Liver (tissue), 9 donors: ENCODE measurements around the gene MYOM3. TPM values are rescaled to one million over a fixed set of nuclear protein-coding genes. Genes with fewer than 3 reads are reported as not detected.

Source experiments
- DNase-seq: peaks from one replicate; pipeline ENCODE4 v3.0.0-alpha.2; 2017; ENCODE audit warnings: low spot score
- H3K27ac ChIP-seq, 2 donors: one replicate each; pipeline ENCODE4 v1.7.0; 2013; ENCODE audit warnings: inconsistent platforms in 2 of 2, low read length in 2 of 2, control low read depth in 1 of 2, low read depth in 1 of 2, mild to moderate bottlenecking in 1 of 2
- H3K27me3 ChIP-seq, 4 donors: one replicate each; pipeline versions ENCODE4 v1.6.1 to v1.7.0; 2013; ENCODE audit warnings: low read length in 3 of 4, inconsistent platforms in 1 of 4, mild to moderate bottlenecking in 1 of 4, moderate library complexity in 1 of 4; ENCODE audit not compliant: control insufficient read depth in 4 of 4, insufficient read depth in 4 of 4
- H3K36me3 ChIP-seq, 4 donors: one replicate each; pipeline versions ENCODE4 v1.6.1 to v1.7.0; 2013; ENCODE audit warnings: low read length in 3 of 4, mild to moderate bottlenecking in 3 of 4, low read depth in 1 of 4, moderate library complexity in 1 of 4; ENCODE audit not compliant: control insufficient read depth in 4 of 4, insufficient read depth in 3 of 4
- H3K4me1 ChIP-seq, 4 donors: one replicate each; pipeline versions ENCODE4 v1.6.1 to v1.7.0; 2013; ENCODE audit warnings: low read length in 3 of 4, mild to moderate bottlenecking in 3 of 4, moderate library complexity in 1 of 4; ENCODE audit not compliant: control insufficient read depth in 4 of 4, insufficient read depth in 4 of 4
- H3K4me3 ChIP-seq, 3 donors: one replicate each; pipeline versions ENCODE4 v1.6.1 to v1.7.0; 2013; ENCODE audit warnings: low read length in 3 of 3, control low read depth in 1 of 3, low read depth in 1 of 3, mild to moderate bottlenecking in 1 of 3
- H3K9ac ChIP-seq, 2 donors: one replicate each; pipeline ENCODE4 v1.7.0; 2013; ENCODE audit warnings: low read length in 2 of 2, mild to moderate bottlenecking in 2 of 2, moderate library complexity in 2 of 2, control low read depth in 1 of 2, low read depth in 1 of 2
- H3K9me3 ChIP-seq, 4 donors: one replicate each; pipeline versions ENCODE4 v1.6.1 to v1.7.0; 2013; ENCODE audit warnings: low read length in 3 of 4; ENCODE audit not compliant: control insufficient read depth in 4 of 4
- EGR1 ChIP-seq, 2 donors: IDR thresholded peaks; 2 replicates each; pipeline ENCODE4 v1.6.1; 2016 to 2018; ENCODE audit warnings: antibody characterized with exemption in 2 of 2, low read depth in 2 of 2
- FOXA1 ChIP-seq: IDR thresholded peaks from 2 replicates; pipeline ENCODE4 v1.6.1; 2016; ENCODE audit warnings: antibody characterized with exemption
- FOXA2 ChIP-seq: IDR thresholded peaks from 2 replicates; pipeline ENCODE4 v1.6.1; 2016; ENCODE audit warnings: antibody characterized with exemption
- GABPA ChIP-seq, 2 donors: IDR thresholded peaks in 1 of 2; conservative IDR thresholded peaks in 1 of 2; 2 replicates each; pipeline ENCODE4 v1.6.1; 2016; ENCODE audit warnings: antibody characterized with exemption in 2 of 2, mild to moderate bottlenecking in 1 of 2, moderate library complexity in 1 of 2
- HNF4A ChIP-seq, 2 donors: conservative IDR thresholded peaks; 2 replicates each; pipeline ENCODE4 v1.6.1; 2016; ENCODE audit warnings: antibody characterized with exemption in 2 of 2, mild to moderate bottlenecking in 2 of 2
- HNF4G ChIP-seq: IDR thresholded peaks from 2 replicates; pipeline ENCODE4 v1.6.1; 2016; ENCODE audit warnings: antibody characterized with exemption
- JUND ChIP-seq, 2 donors: IDR thresholded peaks; 2 replicates each; pipeline ENCODE4 v1.6.1; 2016; ENCODE audit warnings: antibody characterized with exemption in 2 of 2
- MAX ChIP-seq: IDR thresholded peaks from 2 replicates; pipeline ENCODE4 v1.6.1; 2016; ENCODE audit warnings: antibody characterized with exemption
- NR2F2 ChIP-seq: IDR thresholded peaks from 2 replicates; pipeline ENCODE4 v1.6.1; 2016; ENCODE audit warnings: antibody characterized with exemption
- RAD21 ChIP-seq, 2 donors: IDR thresholded peaks; 2 replicates each; pipeline ENCODE4 v1.6.1; 2016; ENCODE audit warnings: antibody characterized with exemption in 2 of 2, mild to moderate bottlenecking in 2 of 2
- REST ChIP-seq: IDR thresholded peaks from 2 replicates; pipeline ENCODE4 v1.6.1; 2016; ENCODE audit warnings: antibody characterized with exemption, mild to moderate bottlenecking
- RXRA ChIP-seq, 2 donors: IDR thresholded peaks; 2 replicates each; pipeline ENCODE4 v1.6.1; 2017 to 2018; ENCODE audit warnings: antibody characterized with exemption in 2 of 2, mild to moderate bottlenecking in 1 of 2
- SP1 ChIP-seq: IDR thresholded peaks from 2 replicates; pipeline ENCODE4 v1.6.1; 2018; ENCODE audit warnings: antibody characterized with exemption, mild to moderate bottlenecking
- TAF1 ChIP-seq: conservative IDR thresholded peaks from 2 replicates; pipeline ENCODE4 v1.6.1; 2016; ENCODE audit warnings: antibody characterized with exemption, mild to moderate bottlenecking
- YY1 ChIP-seq: IDR thresholded peaks from 2 replicates; pipeline ENCODE4 v1.6.1; 2016; ENCODE audit warnings: antibody characterized with exemption, mild to moderate bottlenecking
- ZBTB33 ChIP-seq: IDR thresholded peaks from 2 replicates; pipeline ENCODE4 v1.6.1; 2016; ENCODE audit warnings: antibody characterized with exemption
- WGBS: extraction: QIAGEN DNeasy Blood & Tissue Kit; methylation state at CpG from one replicate; pipeline ENCODE4 v1.1.7; 2013; 5-methylcytosine and 5-hydroxymethylcytosine counted together
- polyA plus RNA-seq, 2 donors: library from polyadenylated mRNA; stranded (reverse) in 1 of 2; unstranded in 1 of 2; fragments of 200-250 nt in 1 of 2; fragments of >200 nt in 1 of 2; fragmentation: Nextera tagmentation in 1 of 2; extraction: Ambion mirVana in 1 of 2; gene quantifications; one replicate each; pipeline versions ENCODE4 v1.2.1 to v1.2.3, GENCODE V29; 2013 to 2015
- total RNA-seq, 2 donors: library from RNA; depleted of rRNA; stranded (reverse); fragments of >200 nt; gene quantifications; one replicate each; pipeline ENCODE4 v1.2.3, GENCODE V29; 2014
- TF ChIP-seq, protein P1 (sequence below): IDR thresholded peaks from 2 replicates; pipeline ENCODE4 v1.6.1; 2016; ENCODE audit warnings: antibody characterized with exemption
- TF ChIP-seq, protein P2 (sequence below): fragments of 150-350 bp; IDR thresholded peaks from 2 replicates; pipeline ENCODE4 v1.5.1; 2017; ENCODE audit warnings: improper control_type of control experiment, low read depth, low read length; ENCODE audit not compliant: missing input control
- donor health status: healthy.
- donor health status: healthy.
- donor health status: healthy.
- donor health status: healthy.
- donor health status: healthy.

Gene MYOM3
- total and polyA plus RNA-seq, 4 donors = 0.01 to 0.17 (median 0.05) TPM; not detected in 1

DNA sequence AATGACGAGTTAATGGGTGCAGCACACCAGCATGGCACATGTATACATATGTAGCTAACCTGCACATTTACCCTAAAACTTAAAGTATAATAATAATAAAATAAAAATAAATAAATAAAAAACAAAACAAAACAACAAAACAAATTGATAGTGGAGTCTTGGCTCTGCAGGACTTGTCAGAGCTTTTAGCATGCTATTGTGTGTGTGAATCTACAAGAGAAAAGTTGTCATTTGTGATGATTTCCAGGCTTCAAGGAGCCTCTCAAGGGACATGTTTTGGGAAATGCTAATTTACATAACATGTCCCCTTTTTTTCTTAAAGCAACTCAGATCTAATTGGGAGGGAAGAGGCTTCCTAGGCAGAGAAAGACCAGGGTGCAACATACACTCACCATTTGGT lies 21.9 kb upstream of the MYOM3 start:
- TF ChIP-seq FOXA2 (no peak), YY1 (no peak), NR2F2 (no peak), EGR1 (IDR thresholded peaks at IDR 0.05; ENCODE audit: low read depth in 2 of 2) (no peak), JUND (IDR thresholded peaks at IDR 0.05) (no peak)
- TF ChIP-seq, protein P1, sequence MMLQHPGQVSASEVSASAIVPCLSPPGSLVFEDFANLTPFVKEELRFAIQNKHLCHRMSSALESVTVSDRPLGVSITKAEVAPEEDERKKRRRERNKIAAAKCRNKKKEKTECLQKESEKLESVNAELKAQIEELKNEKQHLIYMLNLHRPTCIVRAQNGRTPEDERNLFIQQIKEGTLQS = no peak
- peaks cover 0 to 13% (median 0%) of the 10 kb centered on the region in 4 donors for H3K36me3 ChIP-seq
- H3K4me1 ChIP-seq = peaks cover 0 to 3% (median 0%) of the 10 kb centered on the region in 4 donors
- no peaks in the 10 kb centered on the region for H3K27me3 ChIP-seq
- H3K4me3 ChIP-seq = no peak overlapping the region
- DNase-seq = no peak
- H3K9ac ChIP-seq = no peak overlapping the region
- WGBS = 92% methylated on average over 1 of the region's 1 CpG
- H3K27ac ChIP-seq = no peak overlapping the region
- peaks cover 0 to 7% (median 0%) of the 10 kb centered on the region in 4 donors for H3K9me3 ChIP-seq

- Histone ChIP-seq H3K27me3 (no peaks in the 10 kb centered on the region), H3K9ac (no peak overlapping the region), H3K36me3 (peaks cover 0 to 13% (median 0%) of the 10 kb centered on the region in 4 donors), H3K27ac (no peak overlapping the region), H3K4me3 (no peak overlapping the region), H3K4me1 (peaks cover 5 to 26% (median 17%) of the 10 kb centered on the region in 4 donors), H3K9me3 (peaks cover 0 to 7% (median 0%) of the 10 kb centered on the region in 4 donors)
- no peak for DNase-seq
- TF ChIP-seq YY1 = no peak
- TF ChIP-seq FOXA1 = no peak
- TF ChIP-seq RAD21 (IDR thresholded peaks at IDR 0.05) = no peak
- TF ChIP-seq FOXA2 = no peak
- no peak for TF ChIP-seq EGR1 (IDR thresholded peaks at IDR 0.05; ENCODE audit: low read depth in 2 of 2)
- no peak for TF ChIP-seq RXRA (IDR thresholded peaks at IDR 0.05)
- no peak for TF ChIP-seq TAF1
- TF ChIP-seq ZBTB33 = no peak
- no peak for TF ChIP-seq GABPA (IDR thresholded peaks at IDR 0.05 in 1 of 2, conservative IDR thresholded peaks at IDR 0.05 in 1 of 2)
- TF ChIP-seq NR2F2 = no peak
- no peak for TF ChIP-seq REST
- TF ChIP-seq, protein P2, sequence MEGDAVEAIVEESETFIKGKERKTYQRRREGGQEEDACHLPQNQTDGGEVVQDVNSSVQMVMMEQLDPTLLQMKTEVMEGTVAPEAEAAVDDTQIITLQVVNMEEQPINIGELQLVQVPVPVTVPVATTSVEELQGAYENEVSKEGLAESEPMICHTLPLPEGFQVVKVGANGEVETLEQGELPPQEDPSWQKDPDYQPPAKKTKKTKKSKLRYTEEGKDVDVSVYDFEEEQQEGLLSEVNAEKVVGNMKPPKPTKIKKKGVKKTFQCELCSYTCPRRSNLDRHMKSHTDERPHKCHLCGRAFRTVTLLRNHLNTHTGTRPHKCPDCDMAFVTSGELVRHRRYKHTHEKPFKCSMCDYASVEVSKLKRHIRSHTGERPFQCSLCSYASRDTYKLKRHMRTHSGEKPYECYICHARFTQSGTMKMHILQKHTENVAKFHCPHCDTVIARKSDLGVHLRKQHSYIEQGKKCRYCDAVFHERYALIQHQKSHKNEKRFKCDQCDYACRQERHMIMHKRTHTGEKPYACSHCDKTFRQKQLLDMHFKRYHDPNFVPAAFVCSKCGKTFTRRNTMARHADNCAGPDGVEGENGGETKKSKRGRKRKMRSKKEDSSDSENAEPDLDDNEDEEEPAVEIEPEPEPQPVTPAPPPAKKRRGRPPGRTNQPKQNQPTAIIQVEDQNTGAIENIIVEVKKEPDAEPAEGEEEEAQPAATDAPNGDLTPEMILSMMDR = no peak
- TF ChIP-seq MAX = no peak
- TF ChIP-seq, protein P1 = no peak
- no peak for TF ChIP-seq HNF4G
- TF ChIP-seq JUND (IDR thresholded peaks at IDR 0.05) = no peak
- TF ChIP-seq SP1 = no peak
- TF ChIP-seq HNF4A (conservative IDR thresholded peaks at IDR 0.05) = no peak
- WGBS = 89% methylated on average over 3 of the region's 3 CpGs
These were observed 18.4 kb upstream of the MYOM3 start for GRCh38 chr1:24130385-24130784.
